Epithelial cell of esophagus (primary cell): ENCODE results near the gene STAG2.

Source experiments
- DNase-seq: peaks from one replicate; pipeline ENCODE4 v3.0.0; 2010; ENCODE audit warnings: low read depth
- H3K4me3 ChIP-seq: 2 replicates; pipeline ENCODE4 v1.5.1; 2011; ENCODE audit warnings: mild to moderate bottlenecking, low read length, control low read depth
- TF ChIP-seq, protein P1 (sequence below): IDR thresholded peaks from 2 replicates; pipeline ENCODE4 v1.5.1; 2011; ENCODE audit warnings: low read depth, mild to moderate bottlenecking, low read length, control low read depth, inconsistent platforms; ENCODE audit not compliant: insufficient read depth; ENCODE audit errors: missing control alignments

STAG2 gene

DNA sequence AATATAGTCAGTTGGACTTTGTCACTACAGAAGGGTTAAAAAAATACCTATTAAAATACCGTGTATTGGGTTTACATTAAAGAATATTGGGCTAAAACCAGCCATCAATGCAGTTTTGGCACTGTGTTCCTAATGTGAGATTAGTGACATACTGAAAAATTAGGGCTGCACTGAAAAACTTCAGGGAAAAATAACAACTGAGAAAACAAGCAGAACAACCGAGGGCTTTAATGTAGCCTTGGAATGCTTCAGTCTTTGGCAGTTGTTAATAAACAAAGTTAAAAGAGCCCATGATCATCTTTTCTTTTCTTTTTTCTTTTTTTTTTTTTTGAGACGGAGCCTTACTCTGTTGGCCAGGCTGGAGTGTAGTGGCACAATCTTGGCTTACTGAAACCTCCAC lies 12.4 kb downstream of the STAG2 start:
- no peak for DNase-seq
- TF ChIP-seq, protein P1, sequence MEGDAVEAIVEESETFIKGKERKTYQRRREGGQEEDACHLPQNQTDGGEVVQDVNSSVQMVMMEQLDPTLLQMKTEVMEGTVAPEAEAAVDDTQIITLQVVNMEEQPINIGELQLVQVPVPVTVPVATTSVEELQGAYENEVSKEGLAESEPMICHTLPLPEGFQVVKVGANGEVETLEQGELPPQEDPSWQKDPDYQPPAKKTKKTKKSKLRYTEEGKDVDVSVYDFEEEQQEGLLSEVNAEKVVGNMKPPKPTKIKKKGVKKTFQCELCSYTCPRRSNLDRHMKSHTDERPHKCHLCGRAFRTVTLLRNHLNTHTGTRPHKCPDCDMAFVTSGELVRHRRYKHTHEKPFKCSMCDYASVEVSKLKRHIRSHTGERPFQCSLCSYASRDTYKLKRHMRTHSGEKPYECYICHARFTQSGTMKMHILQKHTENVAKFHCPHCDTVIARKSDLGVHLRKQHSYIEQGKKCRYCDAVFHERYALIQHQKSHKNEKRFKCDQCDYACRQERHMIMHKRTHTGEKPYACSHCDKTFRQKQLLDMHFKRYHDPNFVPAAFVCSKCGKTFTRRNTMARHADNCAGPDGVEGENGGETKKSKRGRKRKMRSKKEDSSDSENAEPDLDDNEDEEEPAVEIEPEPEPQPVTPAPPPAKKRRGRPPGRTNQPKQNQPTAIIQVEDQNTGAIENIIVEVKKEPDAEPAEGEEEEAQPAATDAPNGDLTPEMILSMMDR = no peak
- no peak overlapping the region for H3K4me3 ChIP-seq

DNA sequence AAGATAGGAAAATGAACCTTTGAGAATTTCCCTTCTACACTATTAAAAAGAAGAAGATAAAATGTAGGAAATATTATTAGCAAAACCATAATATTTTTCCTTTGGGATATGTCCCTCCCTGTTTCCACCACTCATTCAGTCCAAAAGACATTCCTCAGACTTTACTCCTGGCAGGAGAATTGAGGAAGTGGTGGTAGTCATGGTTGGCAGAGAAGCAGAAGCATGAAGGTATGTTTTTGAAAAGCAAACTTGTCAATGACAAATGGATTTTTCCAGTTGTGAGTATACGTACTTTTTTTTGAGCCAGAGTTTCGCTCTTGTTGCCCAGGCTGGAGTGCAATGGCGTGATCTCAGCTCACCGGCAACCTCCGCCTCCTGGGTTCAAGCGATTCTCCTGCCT lies 13.7 kb downstream of the STAG2 start:
- H3K4me3 ChIP-seq = no peak overlapping the region
- TF ChIP-seq, protein P1 = no peak
- DNase-seq = peak; percentile 48

- TF ChIP-seq, protein P1 = peak; percentile 24
- no peak overlapping the region for H3K4me3 ChIP-seq
- DNase-seq = peak; percentile 47
These were observed 15.3 kb downstream of the STAG2 start for GRCh38 chrX:123976706-123977316.

- TF ChIP-seq, protein P1 = no peak
- no peak overlapping the region for H3K4me3 ChIP-seq
- DNase-seq = no peak
These were observed 21.7 kb downstream of the STAG2 start for GRCh38 chrX:123983240-123983639.

- no peak for DNase-seq
- TF ChIP-seq, protein P1 = no peak
- H3K4me3 ChIP-seq = no peak overlapping the region
These were observed 24.9 kb downstream of the STAG2 start for GRCh38 chrX:123986377-123986776.

- DNase-seq = no peak
- no peak overlapping the region for H3K4me3 ChIP-seq
- TF ChIP-seq, protein P1 = no peak
These were observed 27.1 kb downstream of the STAG2 start for GRCh38 chrX:123988423-123989111.

GRCh38 chrX:123989235-123989634 lies 27.7 kb downstream of the STAG2 start:
- TF ChIP-seq, protein P1 = no peak
- DNase-seq = no peak
- no peak overlapping the region for H3K4me3 ChIP-seq
